Kidney epithelial cell (primary cell): ENCODE data around the gene LRRC75B. TPM values are rescaled to one million over a fixed set of nuclear protein-coding genes. Genes with fewer than 3 reads are reported as not detected.

ENCODE experiments used
- DNase-seq: peaks from one replicate; pipeline ENCODE4 v3.0.0-alpha.2; 2010; ENCODE audit warnings: low read depth
- H3K27me3 ChIP-seq: 2 replicates; pipeline ENCODE4 v1.6.0; 2011; ENCODE audit warnings: low read length; ENCODE audit not compliant: control insufficient read depth, insufficient read depth
- H3K36me3 ChIP-seq: 2 replicates; pipeline ENCODE4 v1.5.1; 2011; ENCODE audit warnings: low read length; ENCODE audit not compliant: control insufficient read depth, insufficient read depth
- H3K4me3 ChIP-seq: 2 replicates; pipeline ENCODE4 v1.5.1; 2011; ENCODE audit warnings: low read depth, mild to moderate bottlenecking, control low read depth, low read length
- total RNA-seq: library from RNA; depleted of rRNA; stranded (reverse); fragments of >200 nt; gene quantifications from 2 replicates; pipeline ENCODE4 v1.2.3, GENCODE V29; 2015
- TF ChIP-seq, protein P1 (sequence below): IDR thresholded peaks from 2 replicates; pipeline ENCODE4 v1.5.1; 2011; ENCODE audit warnings: mild to moderate bottlenecking, moderate library complexity, low read length, control low read depth, inconsistent platforms; ENCODE audit not compliant: insufficient read depth, poor library complexity, severe bottlenecking

The LRRC75B gene
- total RNA-seq, 1 donor from 2014 or later: 17.3 TPM

- DNase-seq: no peak
- Histone ChIP-seq H3K4me3 (no peak overlapping the region), H3K27me3 (no peaks in the 10 kb centered on the region), H3K36me3 (peaks cover 1% of the 10 kb centered on the region)
- TF ChIP-seq, protein P1, sequence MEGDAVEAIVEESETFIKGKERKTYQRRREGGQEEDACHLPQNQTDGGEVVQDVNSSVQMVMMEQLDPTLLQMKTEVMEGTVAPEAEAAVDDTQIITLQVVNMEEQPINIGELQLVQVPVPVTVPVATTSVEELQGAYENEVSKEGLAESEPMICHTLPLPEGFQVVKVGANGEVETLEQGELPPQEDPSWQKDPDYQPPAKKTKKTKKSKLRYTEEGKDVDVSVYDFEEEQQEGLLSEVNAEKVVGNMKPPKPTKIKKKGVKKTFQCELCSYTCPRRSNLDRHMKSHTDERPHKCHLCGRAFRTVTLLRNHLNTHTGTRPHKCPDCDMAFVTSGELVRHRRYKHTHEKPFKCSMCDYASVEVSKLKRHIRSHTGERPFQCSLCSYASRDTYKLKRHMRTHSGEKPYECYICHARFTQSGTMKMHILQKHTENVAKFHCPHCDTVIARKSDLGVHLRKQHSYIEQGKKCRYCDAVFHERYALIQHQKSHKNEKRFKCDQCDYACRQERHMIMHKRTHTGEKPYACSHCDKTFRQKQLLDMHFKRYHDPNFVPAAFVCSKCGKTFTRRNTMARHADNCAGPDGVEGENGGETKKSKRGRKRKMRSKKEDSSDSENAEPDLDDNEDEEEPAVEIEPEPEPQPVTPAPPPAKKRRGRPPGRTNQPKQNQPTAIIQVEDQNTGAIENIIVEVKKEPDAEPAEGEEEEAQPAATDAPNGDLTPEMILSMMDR: no peak
These were observed 4.5 kb downstream of the LRRC75B start for GRCh38 chr22:24588381-24588756.

- H3K36me3 ChIP-seq: peaks cover 1% of the 10 kb centered on the region
- no peak for DNase-seq
- TF ChIP-seq, protein P1: no peak
- H3K4me3 ChIP-seq: no peak overlapping the region
- H3K27me3 ChIP-seq: no peaks in the 10 kb centered on the region
These were observed 4.9 kb downstream of the LRRC75B start for GRCh38 chr22:24587948-24588347.

GRCh38 chr22:24587251-24587650 is 5.6 kb downstream of the LRRC75B start:
- TF ChIP-seq, protein P1: no peak
- DNase-seq: no peak
- H3K4me3 ChIP-seq: no peak overlapping the region
- H3K36me3 ChIP-seq: peaks cover 1% of the 10 kb centered on the region
- no peaks in the 10 kb centered on the region for H3K27me3 ChIP-seq

DNA sequence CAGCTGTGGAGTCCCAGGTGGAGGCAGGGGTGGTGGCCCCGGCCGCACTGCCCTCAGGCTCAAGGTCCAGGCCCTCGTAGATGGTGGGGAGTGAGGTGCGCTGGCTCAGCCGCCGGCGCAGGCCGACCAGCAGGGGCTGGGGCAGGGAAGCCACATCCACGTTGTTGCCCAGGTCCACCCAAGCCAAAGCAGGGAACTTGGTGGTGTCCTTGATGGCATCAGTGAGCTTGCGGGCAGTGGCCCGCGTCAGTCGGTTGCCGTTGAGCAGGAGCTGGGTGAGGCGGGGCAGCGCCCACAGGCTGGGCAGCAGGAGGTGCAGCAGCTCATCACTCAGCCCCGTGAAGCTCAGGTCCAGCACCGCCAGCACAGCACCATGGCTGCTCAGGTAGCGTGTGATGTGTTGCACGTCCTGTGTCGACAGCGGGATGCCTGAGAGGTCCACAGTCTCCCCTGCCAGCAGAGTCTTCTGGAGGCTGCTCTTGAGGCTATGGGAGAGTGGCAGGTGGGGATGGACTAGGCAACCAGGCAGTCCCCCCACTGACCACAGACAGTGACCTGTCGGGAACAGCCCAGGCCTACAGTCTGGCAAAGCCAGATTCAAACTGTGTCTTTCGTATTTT is 6.8 kb downstream of the LRRC75B start:
- Histone ChIP-seq H3K36me3 (peaks cover 1% of the 10 kb centered on the region), H3K4me3 (no peak overlapping the region), H3K27me3 (no peaks in the 10 kb centered on the region)
- TF ChIP-seq, protein P1: no peak
- no peak for DNase-seq

- Histone ChIP-seq H3K27me3 (no peaks in the 10 kb centered on the region), H3K4me3 (no peak overlapping the region), H3K36me3 (peaks cover 1% of the 10 kb centered on the region)
- DNase-seq: no peak
- TF ChIP-seq, protein P1: no peak
These were observed 7.4 kb downstream of the LRRC75B start for GRCh38 chr22:24585461-24585860.

DNA sequence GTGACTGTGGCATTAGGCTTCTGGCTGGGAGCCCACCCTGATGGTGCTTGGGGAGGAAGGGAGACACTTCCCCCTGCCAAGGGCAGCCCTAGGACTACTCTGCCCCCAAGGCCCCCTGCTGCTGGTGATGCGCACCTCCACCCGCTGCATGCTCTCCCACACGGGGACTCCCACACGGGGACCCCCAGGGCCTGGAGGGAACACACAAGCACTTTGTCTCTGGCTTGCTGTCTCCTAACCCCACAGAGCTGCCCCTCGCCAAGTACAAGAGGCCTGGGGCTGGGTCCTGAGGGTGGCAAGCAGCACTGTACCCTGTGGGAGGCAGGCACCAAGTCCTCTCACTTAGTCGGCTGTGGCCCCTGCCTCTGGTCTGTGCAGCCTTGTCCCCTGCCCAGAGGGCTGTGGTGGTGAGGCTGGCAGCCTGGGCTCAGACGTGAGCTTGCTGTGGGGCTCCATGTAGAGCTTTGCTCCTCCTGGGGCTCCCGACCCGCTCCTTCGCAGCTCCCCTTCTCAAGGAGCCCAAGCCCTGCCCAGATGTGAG is 7.9 kb downstream of the LRRC75B start:
- H3K27me3 ChIP-seq: no peaks in the 10 kb centered on the region
- DNase-seq: no peak
- TF ChIP-seq, protein P1: no peak
- H3K36me3 ChIP-seq: peaks cover 1% of the 10 kb centered on the region
- H3K4me3 ChIP-seq: no peak overlapping the region
